GM21367 (cell line): ENCODE data around the gene PLA2R1.

Source experiments
- ATAC-seq: cut with Tn5 transposase; IDR thresholded peaks from one replicate; pipeline ENCODE4 v1.9.1; 2021; ENCODE audit not compliant: unreplicated experiment

PLA2R1 gene

DNA sequence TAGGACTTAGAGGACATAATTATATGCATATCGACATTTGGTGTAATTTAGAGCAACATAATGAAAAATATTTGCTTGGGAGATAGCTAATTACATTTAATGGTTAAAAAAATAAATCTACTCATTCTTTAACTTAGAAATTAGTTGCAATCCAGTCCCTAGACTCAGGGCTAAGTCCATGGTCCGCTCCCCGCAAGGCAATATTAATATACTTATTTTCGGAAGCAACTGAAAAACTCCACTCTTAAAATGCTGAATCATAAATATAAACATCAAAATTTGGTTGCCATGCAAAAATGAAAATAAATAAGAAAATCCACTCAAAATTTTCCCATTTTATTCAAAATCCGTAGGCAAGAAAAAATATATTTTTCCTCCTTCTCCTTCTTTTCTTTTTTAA is 164.7 kb downstream of the PLA2R1 start:
- no peak for ATAC-seq

DNA sequence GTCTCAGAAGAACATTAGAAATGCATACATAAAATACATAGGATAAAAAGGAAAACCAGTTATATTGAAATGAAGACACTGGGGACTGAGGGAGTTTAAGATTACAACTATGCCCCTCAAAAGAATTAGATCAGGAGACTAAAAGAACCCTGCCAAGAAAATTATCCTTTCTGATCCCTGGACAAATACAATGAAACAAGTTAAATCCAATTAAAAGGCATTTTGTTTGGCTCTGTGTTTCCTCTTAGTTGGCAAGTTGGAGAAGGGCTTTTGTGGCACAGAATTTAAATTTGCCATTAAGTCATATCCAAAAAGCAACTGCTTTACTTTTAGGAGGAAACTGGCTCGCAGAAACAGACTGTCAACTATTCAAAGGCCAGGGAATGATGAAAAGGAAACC is 165.3 kb downstream of the PLA2R1 start:
- no peak for ATAC-seq

- peak; percentile 43 for ATAC-seq
Observed at GRCh38 chr2:159895258-159896065, 167.0 kb downstream of the PLA2R1 start.

GRCh38 chr2:159894145-159894838 is 168.1 kb downstream of the PLA2R1 start:
- no peak for ATAC-seq

- no peak for ATAC-seq
Observed at GRCh38 chr2:159892990-159893810, 169.2 kb downstream of the PLA2R1 start.

GRCh38 chr2:159891917-159892730 is 170.3 kb downstream of the PLA2R1 start:
- ATAC-seq, result no peak

- ATAC-seq, result no peak
Observed at GRCh38 chr2:159891267-159891588, 171.2 kb downstream of the PLA2R1 start.

DNA sequence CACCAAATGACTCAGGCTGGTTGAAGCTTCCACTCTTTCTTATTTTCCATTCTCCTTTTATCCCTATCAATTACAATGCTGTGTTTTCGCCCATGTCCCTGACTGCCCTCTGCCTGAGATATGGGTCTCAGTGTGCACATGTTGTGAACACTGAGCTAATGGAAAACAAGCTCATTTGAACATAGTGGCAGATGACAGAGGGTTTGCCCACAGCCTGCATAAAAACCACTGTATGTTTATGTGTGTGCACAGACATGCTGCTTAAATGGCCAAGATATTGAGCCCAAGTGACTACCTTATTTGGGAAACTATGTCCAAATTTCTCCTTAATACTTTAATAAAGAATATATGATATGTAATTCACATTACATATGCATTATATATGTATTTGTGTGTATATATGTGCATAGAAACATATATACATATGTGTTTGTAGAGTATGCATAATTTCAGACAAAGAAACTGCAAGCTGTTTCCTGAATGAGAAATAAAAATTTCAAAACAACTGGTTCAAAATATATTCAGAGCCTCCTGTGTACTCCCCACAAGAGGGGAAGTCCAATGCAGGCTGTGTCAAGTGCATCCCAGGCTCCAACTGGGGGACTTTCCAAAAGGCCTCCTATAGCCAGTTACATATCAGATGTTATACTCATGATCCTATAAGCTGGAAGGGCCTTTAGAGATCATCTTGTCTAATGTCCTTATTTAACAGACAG is 171.7 kb downstream of the PLA2R1 start:
- peak; percentile 37 for ATAC-seq

DNA sequence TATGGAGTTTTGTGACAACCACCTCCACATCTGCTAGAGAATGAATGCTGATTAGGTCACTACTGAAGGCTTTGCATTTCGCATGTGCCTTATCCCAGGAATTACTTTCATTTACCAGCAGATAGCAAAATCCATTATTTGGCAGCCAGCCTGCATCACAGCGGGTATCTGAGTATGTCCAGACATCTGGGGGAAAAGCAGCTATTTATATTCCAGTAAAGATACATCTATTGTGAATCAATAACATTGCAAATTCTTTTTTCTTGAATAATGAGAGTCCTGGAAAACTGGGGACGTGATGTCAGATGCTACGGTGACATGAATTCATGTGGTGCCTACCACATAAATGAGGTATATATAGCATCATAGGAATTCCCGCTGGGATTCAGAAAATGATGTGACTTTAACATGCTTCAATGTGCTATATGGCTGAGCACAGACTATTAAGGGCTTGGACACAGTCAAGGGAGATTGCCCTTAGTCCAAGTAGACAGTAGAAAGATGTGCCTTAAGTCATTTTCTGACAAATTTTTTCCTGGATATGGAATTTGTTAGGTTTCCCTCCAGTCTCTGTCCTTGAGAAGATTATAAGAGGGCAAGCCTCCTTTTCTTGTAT is 180.2 kb downstream of the PLA2R1 start:
- no peak for ATAC-seq
